Measurements from ENCODE around the gene ZBTB17.

GRCh38 chr1:16022393-16022792 lies 46.5 kb upstream of the ZBTB17 start:
- TF ChIP-seq CTCF (conservative IDR thresholded peaks at IDR 0.05; ENCODE audit: low read length) (no peak), EZH2phosphoT487 (IDR thresholded peaks at IDR 0.05; ENCODE audit: borderline replicate concordance) (no peak)

All from Loucy (cell line).